H9 (cell line): ENCODE results near the gene FUT1. TPM values are rescaled to one million over a fixed set of nuclear protein-coding genes. Genes with fewer than 3 reads are reported as not detected.

Source experiments
- DNase-seq: peaks from one replicate; pipeline ENCODE4 v3.0.0-alpha.2; 2017
- H2AFZ ChIP-seq: one replicate; pipeline ENCODE4 v1.6.1; 2013; ENCODE audit warnings: mild to moderate bottlenecking, low read length, control low read depth, moderate library complexity
- H2AK5ac ChIP-seq: 2 replicates; pipeline ENCODE4 v1.6.1; 2013; ENCODE audit warnings: low read length, control low read depth, mixed read lengths; ENCODE audit not compliant: insufficient read length
- H2BK120ac ChIP-seq: one replicate; pipeline ENCODE4 v1.6.1; 2013; ENCODE audit warnings: low read depth, mild to moderate bottlenecking, low read length, control low read depth, inconsistent platforms; ENCODE audit not compliant: poor library complexity, severe bottlenecking
- H2BK12ac ChIP-seq: 2 replicates; pipeline ENCODE4 v1.6.1; 2013; ENCODE audit warnings: low read length, control low read depth, mixed read lengths, low read depth; ENCODE audit not compliant: insufficient read length
- H2BK15ac ChIP-seq: 2 replicates; pipeline ENCODE4 v1.6.1; 2013; ENCODE audit warnings: low read depth, low read length, control low read depth
- H2BK20ac ChIP-seq: one replicate; pipeline ENCODE4 v1.6.1; 2013; ENCODE audit warnings: low read depth, mild to moderate bottlenecking, low read length, control low read depth, inconsistent platforms; ENCODE audit not compliant: poor library complexity, severe bottlenecking
- H2BK5ac ChIP-seq: 2 replicates; pipeline ENCODE4 v1.6.1; 2013; ENCODE audit warnings: low read length, control low read depth, mixed read lengths; ENCODE audit not compliant: insufficient read length
- H3K14ac ChIP-seq: 2 replicates; pipeline ENCODE4 v1.6.1; 2013; ENCODE audit warnings: low read length, control low read depth; ENCODE audit not compliant: insufficient read depth
- H3K18ac ChIP-seq: 2 replicates; pipeline ENCODE4 v1.6.1; 2013; ENCODE audit warnings: low read depth, mild to moderate bottlenecking, mixed read lengths, low read length, control low read depth; ENCODE audit not compliant: insufficient read length
- H3K23ac ChIP-seq: 2 replicates; pipeline ENCODE4 v1.6.1; 2013; ENCODE audit warnings: low read length, control low read depth, mixed read lengths, low read depth; ENCODE audit not compliant: insufficient read length
- H3K23me2 ChIP-seq: 2 replicates; pipeline ENCODE4 v1.6.1; 2013; ENCODE audit warnings: low read depth, mild to moderate bottlenecking, mixed read lengths, low read length, control low read depth; ENCODE audit not compliant: insufficient read length, poor library complexity, severe bottlenecking
- H3K27ac ChIP-seq: 2 replicates; pipeline ENCODE4 v1.5.1; 2013; ENCODE audit warnings: low read length, control low read depth, mixed read lengths, low read depth; ENCODE audit not compliant: insufficient read length
- H3K27me3 ChIP-seq: 2 replicates; pipeline ENCODE4 v1.6.1; 2013; ENCODE audit warnings: low read length, control low read depth, inconsistent platforms; ENCODE audit not compliant: insufficient read depth
- H3K4ac ChIP-seq: 2 replicates; pipeline ENCODE4 v1.6.1; 2013; ENCODE audit warnings: low read depth, mild to moderate bottlenecking, control low read depth, inconsistent platforms, low read length, moderate library complexity
- H3K4me1 ChIP-seq: 2 replicates; pipeline ENCODE4 v1.6.1; 2013; ENCODE audit warnings: low read length, control low read depth, inconsistent platforms; ENCODE audit not compliant: insufficient read depth
- H3K4me2 ChIP-seq: 2 replicates; pipeline ENCODE4 v1.6.1; 2013; ENCODE audit warnings: low read length, control low read depth, mixed read lengths; ENCODE audit not compliant: insufficient read length, insufficient read depth
- H3K56ac ChIP-seq: 2 replicates; pipeline ENCODE4 v1.6.1; 2013; ENCODE audit warnings: low read depth, mild to moderate bottlenecking, mixed read lengths, low read length, control low read depth; ENCODE audit not compliant: insufficient read length
- H3K79me1 ChIP-seq: 2 replicates; pipeline ENCODE4 v1.6.1; 2013; ENCODE audit warnings: low read depth, mild to moderate bottlenecking, moderate library complexity, low read length, control low read depth, inconsistent platforms; ENCODE audit not compliant: insufficient read depth, poor library complexity, severe bottlenecking
- H3K79me2 ChIP-seq: 2 replicates; pipeline ENCODE4 v1.6.1; 2013; ENCODE audit warnings: low read length, control low read depth, inconsistent platforms; ENCODE audit not compliant: insufficient read depth
- H3K9ac ChIP-seq: 2 replicates; pipeline ENCODE4 v1.6.1; 2013; ENCODE audit warnings: low read length, control low read depth, mixed read lengths; ENCODE audit not compliant: insufficient read length; ENCODE audit errors: extremely low read depth
- H3K9me3 ChIP-seq: one replicate; pipeline ENCODE4 v1.6.1; 2013; ENCODE audit warnings: low read depth, low read length, inconsistent platforms; ENCODE audit not compliant: control insufficient read depth
- H3T11ph ChIP-seq: one replicate; pipeline ENCODE4 v1.6.1; 2013; ENCODE audit warnings: mild to moderate bottlenecking, low read length, control low read depth, inconsistent platforms
- H4K20me1 ChIP-seq: one replicate; pipeline ENCODE4 v1.6.1; 2013; ENCODE audit not compliant: control insufficient read depth, insufficient read length, insufficient read depth
- H4K5ac ChIP-seq: 2 replicates; pipeline ENCODE4 v1.6.1; 2013; ENCODE audit warnings: low read depth, mild to moderate bottlenecking, mixed read lengths, low read length, control low read depth; ENCODE audit not compliant: insufficient read length
- H4K8ac ChIP-seq: replicated peaks from 2 replicates; pipeline ENCODE4 v1.6.1; 2013; ENCODE audit warnings: low read length, control low read depth, mixed read lengths, low read depth; ENCODE audit not compliant: insufficient read length
- H4K91ac ChIP-seq: 2 replicates; pipeline ENCODE4 v1.6.1; 2013; ENCODE audit warnings: low read depth, mild to moderate bottlenecking, moderate library complexity, mixed read lengths, low read length, control low read depth; ENCODE audit not compliant: insufficient read length
- H3K27ac Mint-ChIP-seq, 3 experiments: 2 replicates in 2 of 3; 3 replicates in 1 of 3; pipeline ENCODE4 v1.8.0; 2020 to 2021; ENCODE audit warnings: mixed read lengths in 3 of 3, mild to moderate bottlenecking in 1 of 3, moderate library complexity in 1 of 3
- H3K27me3 Mint-ChIP-seq: 2 replicates; pipeline ENCODE4 v1.8.0; 2021; ENCODE audit warnings: low read depth, mild to moderate bottlenecking, moderate library complexity, mixed read lengths
- H3K36me3 Mint-ChIP-seq, 3 experiments: 2 replicates in 2 of 3; 3 replicates in 1 of 3; pipeline ENCODE4 v1.8.0; 2020 to 2021; ENCODE audit warnings: low read depth in 3 of 3, mixed read lengths in 3 of 3; ENCODE audit not compliant: insufficient read depth in 1 of 3
- H3K4me1 Mint-ChIP-seq, 2 experiments: 2 replicates each; pipeline ENCODE4 v1.8.0; 2020; ENCODE audit warnings: mixed read lengths in 2 of 2
- H3K4me3 Mint-ChIP-seq, 2 experiments: 2 replicates in 1 of 2; 3 replicates in 1 of 2; pipeline ENCODE4 v1.8.0; 2020 to 2021; ENCODE audit warnings: mild to moderate bottlenecking in 2 of 2, mixed read lengths in 2 of 2, moderate library complexity in 1 of 2
- H3K9me3 Mint-ChIP-seq, 2 experiments: 2 replicates in 1 of 2; 3 replicates in 1 of 2; pipeline ENCODE4 v1.8.0; 2020; ENCODE audit warnings: mild to moderate bottlenecking in 2 of 2, mixed read lengths in 2 of 2, moderate library complexity in 1 of 2
- CTCF ChIP-seq: fragments of 200-600 bp; sonication (generic); conservative IDR thresholded peaks from 3 replicates; pipeline ENCODE4 v1.8.0; 2021; ENCODE audit warnings: antibody characterized with exemption, mild to moderate bottlenecking
- WGBS: extraction: QIAGEN DNeasy Blood & Tissue Kit; methylation state at CpG from one replicate; pipeline ENCODE4 v1.1.7; 2013; ENCODE audit warnings: missing lambda C conversion rate, low lambda C conversion rate, mixed read lengths; ENCODE audit not compliant: insufficient read length; ENCODE audit errors: extremely low coverage; 5-methylcytosine and 5-hydroxymethylcytosine counted together
- total RNA-seq: library from RNA; stranded (reverse); gene quantifications from 2 replicates; pipeline ENCODE4 v1.2.1, GENCODE V29; 2021

The FUT1 gene
- total RNA-seq, 1 experiment from 2014 or later = 16.1 TPM

- H2AFZ ChIP-seq = no peak overlapping the region
- peaks cover 5% of the 10 kb centered on the region for H3K23me2 ChIP-seq
- H2BK15ac ChIP-seq = no peak overlapping the region
- no peak overlapping the region for H3K27ac ChIP-seq
- H2BK12ac ChIP-seq = no peak overlapping the region
- H3T11ph ChIP-seq = no peak overlapping the region
- Mint-ChIP-seq H3K9me3 (no peaks in the 10 kb centered on the region; a peak in 1 of 5 replicates), H3K27me3 (peaks cover 33% of the 10 kb centered on the region), H3K27ac (no peak overlapping the region), H3K4me3 (no peak overlapping the region), H3K36me3 (no peaks in the 10 kb centered on the region), H3K4me1 (peaks cover 30 to 42% of the 10 kb centered on the region in 2 experiments)
- H3K4me1 ChIP-seq = peaks cover 8% of the 10 kb centered on the region; the same call in 1 of the 2 replicates
- H3K56ac ChIP-seq = no peak overlapping the region
- H3K23ac ChIP-seq = no peak overlapping the region
- H2AK5ac ChIP-seq = no peak overlapping the region
- no peak overlapping the region for H3K18ac ChIP-seq
- H4K5ac ChIP-seq = no peak overlapping the region
- no peaks in the 10 kb centered on the region for H3K79me2 ChIP-seq
- no peak overlapping the region for H3K4me2 ChIP-seq
- H2BK5ac ChIP-seq = no peak overlapping the region
- H4K91ac ChIP-seq = no peak overlapping the region
- no peak overlapping the region for H3K14ac ChIP-seq
- H3K27me3 ChIP-seq = no peaks in the 10 kb centered on the region
- no peaks in the 10 kb centered on the region for H3K79me1 ChIP-seq
- no peak overlapping the region for H3K9ac ChIP-seq
- H2BK120ac ChIP-seq = no peak overlapping the region
- TF ChIP-seq CTCF = no peak
- no CpG with 5 or more reads among the region's 14 CpGs for WGBS
- H3K4ac ChIP-seq = no peak overlapping the region
- H4K20me1 ChIP-seq = no peaks in the 10 kb centered on the region
- no peaks in the 10 kb centered on the region for H3K9me3 ChIP-seq
- DNase-seq = no peak
- no peak overlapping the region for H2BK20ac ChIP-seq
- H4K8ac ChIP-seq = no peak overlapping the region
Observed at GRCh38 chr19:48757741-48758144, 5.3 kb upstream of the FUT1 start.
